ENCODE results near the gene SLC6A16.

Gene SLC6A16

GRCh38 chr19:49359851-49360820 lies 35.1 kb upstream of the SLC6A16 start:
- Histone ChIP-seq H3K27me3 (ENCODE audit: insufficient read depth, poor library complexity, severe bottlenecking) (peaks cover 29% of the 10 kb centered on the region), H3K27ac (replicated peaks) (no peak overlapping the region), H3K4me3 (replicated peaks; ENCODE audit: insufficient read depth, low read length) (no peak overlapping the region)
- DNase-seq (ENCODE audit: low read depth in 1 of 2, low spot score in 1 of 2), result no peak
- TF ChIP-seq SPI1 (IDR thresholded peaks at IDR 0.05; ENCODE audit: borderline replicate concordance, low read depth) (no peak), REST (IDR thresholded peaks at IDR 0.05; ENCODE audit: insufficient replicate concordance, low read depth) (no peak), GABPA (IDR thresholded peaks at IDR 0.05; ENCODE audit: low read depth) (no peak), POLR2AphosphoS5 (IDR thresholded peaks at IDR 0.05; ENCODE audit: low read depth) (no peak), CTCF (IDR thresholded peaks at IDR 0.05; ENCODE audit: insufficient read depth, low read length) (no peak)

GRCh38 chr19:49357186-49357585 lies 32.2 kb upstream of the SLC6A16 start:
- peaks cover 13% of the 10 kb centered on the region for H3K27me3 ChIP-seq (ENCODE audit: insufficient read depth, poor library complexity, severe bottlenecking)
- no peak overlapping the region for H3K4me3 ChIP-seq (replicated peaks; ENCODE audit: insufficient read depth, low read length)
- H3K27ac ChIP-seq (replicated peaks), result no peak overlapping the region
- no peak for DNase-seq (ENCODE audit: low read depth in 1 of 2, low spot score in 1 of 2)
- no peak for TF ChIP-seq REST (IDR thresholded peaks at IDR 0.05; ENCODE audit: insufficient replicate concordance, low read depth)
- TF ChIP-seq CTCF (IDR thresholded peaks at IDR 0.05; ENCODE audit: insufficient read depth, low read length), result no peak
- no peak for TF ChIP-seq POLR2AphosphoS5 (IDR thresholded peaks at IDR 0.05; ENCODE audit: low read depth)
- no peak for TF ChIP-seq GABPA (IDR thresholded peaks at IDR 0.05; ENCODE audit: low read depth)
- no peak for TF ChIP-seq SPI1 (IDR thresholded peaks at IDR 0.05; ENCODE audit: borderline replicate concordance, low read depth)

- DNase-seq (ENCODE audit: low read depth in 1 of 2, low spot score in 1 of 2), result no peak
- H3K27me3 ChIP-seq (ENCODE audit: insufficient read depth, poor library complexity, severe bottlenecking), result peaks cover 5% of the 10 kb centered on the region
- no peak for TF ChIP-seq GABPA (IDR thresholded peaks at IDR 0.05; ENCODE audit: low read depth)
- TF ChIP-seq POLR2AphosphoS5 (IDR thresholded peaks at IDR 0.05; ENCODE audit: low read depth), result no peak
- no peak for TF ChIP-seq SPI1 (IDR thresholded peaks at IDR 0.05; ENCODE audit: borderline replicate concordance, low read depth)
- TF ChIP-seq CTCF (IDR thresholded peaks at IDR 0.05; ENCODE audit: insufficient read depth, low read length), result no peak
These were observed 31.4 kb upstream of the SLC6A16 start for GRCh38 chr19:49356382-49356781.

More at GRCh38 chr19:49356382-49356781, 31.4 kb upstream of the SLC6A16 start:
- Histone ChIP-seq H3K4me3 (replicated peaks; ENCODE audit: insufficient read depth, low read length) (no peak overlapping the region), H3K27ac (replicated peaks) (no peak overlapping the region)

All from HL-60 (cell line).